DOHH2 (cell line): ENCODE results near the gene C11orf52.

ENCODE experiments used
- CTCF ChIP-seq: fragments of 200-600 bp; sonication (generic); IDR thresholded peaks from one replicate; pipeline ENCODE4 v1.5.1; 2014; ENCODE audit warnings: antibody characterized with exemption, mild to moderate bottlenecking, low read depth, low read length; ENCODE audit not compliant: poor library complexity, severe bottlenecking
- EZH2phosphoT487 ChIP-seq: fragments of 200-600 bp; sonication (generic); IDR thresholded peaks from 2 replicates; pipeline ENCODE4 v1.6.1; 2017; ENCODE audit warnings: borderline replicate concordance, mild to moderate bottlenecking, antibody characterized with exemption, low read length, moderate library complexity, mixed read lengths

GRCh38 chr11:111941963-111942362, 23.2 kb downstream of the C11orf52 start:
- TF ChIP-seq CTCF, result no peak
- TF ChIP-seq EZH2phosphoT487, result no peak
